CD8-positive, alpha-beta memory T cell (primary cell): ENCODE data around the gene BIRC7. TPM values are rescaled to one million over a fixed set of nuclear protein-coding genes. Genes with fewer than 3 reads are reported as not detected.
A peak's percentile ranks its signal among the peaks of the same experiment; 100 is the strongest.

Experiments used
- CTCF ChIA-PET: fragments of 350-600 bp; sonication (Branson Sonifier 250); formaldehyde crosslinking; loops from one replicate; lab custom pipeline; 2021; ENCODE audit warnings: antibody characterized with exemption; lab: Charles Lee
- POLR2A ChIA-PET: fragments of 350-600 bp; sonication (Branson Sonifier 250); formaldehyde crosslinking; loops from one replicate; lab custom pipeline; 2021; ENCODE audit warnings: antibody characterized with exemption; lab: Charles Lee
- DNase-seq, 5 donors: peaks; one replicate each; pipeline versions ENCODE4 v3.0.0 to v3.0.0-alpha.2; 2020 to 2022; ENCODE audit warnings: mixed read lengths in 1 of 5
- H3K27ac ChIP-seq: one replicate; pipeline ENCODE4 v1.7.0; 2013; ENCODE audit warnings: low read depth, mild to moderate bottlenecking, low read length, moderate library complexity
- H3K27me3 ChIP-seq: 2 replicates; pipeline ENCODE4 v1.7.0; 2013; ENCODE audit warnings: low read length, mild to moderate bottlenecking; ENCODE audit not compliant: insufficient read depth, poor library complexity, severe bottlenecking
- H3K36me3 ChIP-seq: 2 replicates; pipeline ENCODE4 v1.7.0; 2013; ENCODE audit warnings: mild to moderate bottlenecking, low read length, moderate library complexity; ENCODE audit not compliant: insufficient read depth
- H3K4me1 ChIP-seq: 2 replicates; pipeline ENCODE4 v1.7.0; 2013; ENCODE audit warnings: mild to moderate bottlenecking, low read length, moderate library complexity; ENCODE audit not compliant: insufficient read depth
- H3K4me3 ChIP-seq: 2 replicates; pipeline ENCODE4 v1.7.0; 2013; ENCODE audit warnings: mild to moderate bottlenecking, low read length
- H3K9me3 ChIP-seq: 2 replicates; pipeline ENCODE4 v1.7.0; 2013; ENCODE audit warnings: mild to moderate bottlenecking, low read length
- H3K27ac Mint-ChIP-seq, 8 donors: one replicate each; pipeline ENCODE4 v1.8.0; 2020 to 2021; ENCODE audit warnings: mixed read lengths in 8 of 8, mild to moderate bottlenecking in 6 of 8, inconsistent platforms in 3 of 8, moderate library complexity in 3 of 8
- H3K27me3 Mint-ChIP-seq, 2 donors: one replicate each; pipeline ENCODE4 v1.8.0; 2020 to 2021; ENCODE audit warnings: mixed read lengths in 2 of 2, mild to moderate bottlenecking in 1 of 2, moderate library complexity in 1 of 2
- H3K36me3 Mint-ChIP-seq, 3 donors: one replicate each; pipeline ENCODE4 v1.8.0; 2020 to 2021; ENCODE audit warnings: mixed read lengths in 3 of 3, inconsistent platforms in 1 of 3, mild to moderate bottlenecking in 1 of 3
- H3K4me1 Mint-ChIP-seq, 3 donors: one replicate each; pipeline ENCODE4 v1.8.0; 2020 to 2021; ENCODE audit warnings: mixed read lengths in 3 of 3, inconsistent platforms in 1 of 3, mild to moderate bottlenecking in 1 of 3
- H3K4me3 Mint-ChIP-seq, 7 donors: one replicate each; pipeline ENCODE4 v1.8.0; 2020 to 2021; ENCODE audit warnings: mixed read lengths in 7 of 7, mild to moderate bottlenecking in 6 of 7, moderate library complexity in 4 of 7, inconsistent platforms in 2 of 7
- H3K9me3 Mint-ChIP-seq, 5 donors: one replicate each; pipeline ENCODE4 v1.8.0; 2020 to 2022; ENCODE audit warnings: mixed read lengths in 5 of 5, mild to moderate bottlenecking in 3 of 5, moderate library complexity in 2 of 5, inconsistent platforms in 1 of 5
- polyA plus RNA-seq: library from polyadenylated mRNA; unstranded; fragments of 300-500 nt; fragmentation: Illumina TruSeq; gene quantifications from one replicate; pipeline ENCODE4 v1.2.3, GENCODE V29; 2021
- total RNA-seq, 2 experiments: library from RNA; stranded (reverse); gene quantifications; one replicate each; pipeline ENCODE4 v1.2.3, GENCODE V29; 2021

BIRC7 gene
- total and polyA plus RNA-seq, 3 experiments from 2014 or later, result not detected

GRCh38 chr20:63259734-63260460 lies 24.2 kb downstream of the BIRC7 start:
- Histone ChIP-seq H3K4me3 (no peak overlapping the region), H3K36me3 (no peaks in the 10 kb centered on the region), H3K27me3 (peaks cover 14% of the 10 kb centered on the region), H3K9me3 (no peaks in the 10 kb centered on the region), H3K27ac (no peak overlapping the region), H3K4me1 (no peaks in the 10 kb centered on the region)
- peaks cover 6 to 9% (median 8%) of the 10 kb centered on the region in 3 donors for H3K4me1 Mint-ChIP-seq
- DNase-seq, result no peak
- CTCF ChIA-PET, result no interaction called here
- no peaks in the 10 kb centered on the region for H3K9me3 Mint-ChIP-seq
- POLR2A ChIA-PET, result no interaction called here
- H3K4me3 Mint-ChIP-seq, result no peak overlapping the region
- H3K27me3 Mint-ChIP-seq, result peaks cover 22 to 45% of the 10 kb centered on the region in 2 donors
- H3K36me3 Mint-ChIP-seq, result peaks cover 0 to 3% (median 0%) of the 10 kb centered on the region in 3 donors
- H3K27ac Mint-ChIP-seq, result no peak overlapping the region

GRCh38 chr20:63260521-63260920 lies 24.8 kb downstream of the BIRC7 start:
- no peaks in the 10 kb centered on the region for H3K9me3 Mint-ChIP-seq
- CTCF ChIA-PET, result no interaction called here

GRCh38 chr20:63261060-63261794 lies 25.5 kb downstream of the BIRC7 start:
- Histone ChIP-seq H3K36me3 (no peaks in the 10 kb centered on the region), H3K4me3 (no peak overlapping the region), H3K9me3 (no peaks in the 10 kb centered on the region), H3K27me3 (peaks cover 2% of the 10 kb centered on the region), H3K27ac (no peak overlapping the region), H3K4me1 (no peaks in the 10 kb centered on the region)
- Mint-ChIP-seq H3K4me3 (no peak overlapping the region), H3K36me3 (peaks cover 0 to 3% (median 0%) of the 10 kb centered on the region in 3 donors), H3K27me3 (peaks cover 18 to 42% of the 10 kb centered on the region in 2 donors), H3K27ac (no peak overlapping the region), H3K4me1 (peaks cover 2 to 8% (median 6%) of the 10 kb centered on the region in 3 donors), H3K9me3 (no peaks in the 10 kb centered on the region)
- CTCF ChIA-PET, result no interaction called here
- DNase-seq, result no peak
- POLR2A ChIA-PET, result no interaction called here

More at GRCh38 chr20:63260521-63260920, 24.8 kb downstream of the BIRC7 start:
- H3K9me3 ChIP-seq, result no peaks in the 10 kb centered on the region
- no peaks in the 10 kb centered on the region for H3K4me1 ChIP-seq
- peaks cover 8% of the 10 kb centered on the region for H3K27me3 ChIP-seq
- Mint-ChIP-seq H3K36me3 (peaks cover 0 to 3% (median 0%) of the 10 kb centered on the region in 3 donors), H3K27me3 (peaks cover 18 to 42% of the 10 kb centered on the region in 2 donors), H3K4me1 (peaks cover 3 to 8% (median 7%) of the 10 kb centered on the region in 3 donors), H3K4me3 (no peak overlapping the region), H3K27ac (no peak overlapping the region)
- H3K36me3 ChIP-seq, result no peaks in the 10 kb centered on the region
- POLR2A ChIA-PET, result no interaction called here
- no peak for DNase-seq
- no peak overlapping the region for H3K27ac ChIP-seq
- no peak overlapping the region for H3K4me3 ChIP-seq

- CTCF ChIA-PET, result no interaction called here
- Histone ChIP-seq H3K4me1 (no peaks in the 10 kb centered on the region), H3K27ac (no peak overlapping the region), H3K4me3 (no peak overlapping the region), H3K9me3 (no peaks in the 10 kb centered on the region), H3K27me3 (no peaks in the 10 kb centered on the region), H3K36me3 (no peaks in the 10 kb centered on the region)
- Mint-ChIP-seq H3K27ac (peak overlapping the region in 1 of 8 donors; percentile 95), H3K4me3 (peak overlapping the region in 1 of 7 donors; percentile 88), H3K9me3 (no peaks in the 10 kb centered on the region), H3K27me3 (peaks cover 16 to 38% of the 10 kb centered on the region in 2 donors), H3K4me1 (peaks cover 2 to 8% (median 6%) of the 10 kb centered on the region in 3 donors), H3K36me3 (peaks cover 0 to 2% (median 0%) of the 10 kb centered on the region in 3 donors)
- no peak for DNase-seq
- POLR2A ChIA-PET, result no interaction called here
Measured at GRCh38 chr20:63261795-63262528, 26.3 kb downstream of the BIRC7 start.

GRCh38 chr20:63262836-63263235 lies 27.1 kb downstream of the BIRC7 start:
- Mint-ChIP-seq H3K27ac (no peak overlapping the region), H3K27me3 (peaks cover 12 to 40% of the 10 kb centered on the region in 2 donors), H3K9me3 (no peaks in the 10 kb centered on the region), H3K4me3 (no peak overlapping the region), H3K4me1 (peaks cover 2 to 8% (median 6%) of the 10 kb centered on the region in 3 donors), H3K36me3 (no peaks in the 10 kb centered on the region)
- Histone ChIP-seq H3K36me3 (no peaks in the 10 kb centered on the region), H3K4me3 (no peak overlapping the region), H3K27me3 (no peaks in the 10 kb centered on the region), H3K27ac (no peak overlapping the region), H3K4me1 (no peaks in the 10 kb centered on the region), H3K9me3 (no peaks in the 10 kb centered on the region)
- ChIA-PET POLR2A (no interaction called here), CTCF (no interaction called here)
- no peak for DNase-seq

GRCh38 chr20:63264000-63264399 lies 28.3 kb downstream of the BIRC7 start:
- POLR2A ChIA-PET, result interaction anchor here (0.6 kb wide), 1 partner anchor 119 kb away, joined by 3 read pairs; no protein-coding TSS in a partner anchor
- no peak for DNase-seq
- H3K4me1 Mint-ChIP-seq, result peaks cover 2 to 8% (median 6%) of the 10 kb centered on the region in 3 donors
- no peak overlapping the region for H3K4me3 ChIP-seq
- CTCF ChIA-PET, result no interaction called here
- H3K4me1 ChIP-seq, result no peaks in the 10 kb centered on the region
- H3K27ac ChIP-seq, result no peak overlapping the region
- H3K27me3 ChIP-seq, result no peaks in the 10 kb centered on the region
- H3K36me3 Mint-ChIP-seq, result no peaks in the 10 kb centered on the region
- H3K36me3 ChIP-seq, result no peaks in the 10 kb centered on the region
- H3K9me3 ChIP-seq, result no peaks in the 10 kb centered on the region
- H3K27me3 Mint-ChIP-seq, result peaks cover 13 to 35% of the 10 kb centered on the region in 2 donors
- no peak overlapping the region for H3K27ac Mint-ChIP-seq
- no peaks in the 10 kb centered on the region for H3K9me3 Mint-ChIP-seq
- no peak overlapping the region for H3K4me3 Mint-ChIP-seq

GRCh38 chr20:63264519-63264918 lies 28.8 kb downstream of the BIRC7 start:
- CTCF ChIA-PET, result no interaction called here
- H3K9me3 ChIP-seq, result no peaks in the 10 kb centered on the region
- H3K36me3 Mint-ChIP-seq, result no peaks in the 10 kb centered on the region

More at GRCh38 chr20:63264519-63264918, 28.8 kb downstream of the BIRC7 start:
- Histone ChIP-seq H3K4me3 (no peak overlapping the region), H3K36me3 (no peaks in the 10 kb centered on the region), H3K27ac (no peak overlapping the region), H3K4me1 (no peaks in the 10 kb centered on the region), H3K27me3 (no peaks in the 10 kb centered on the region)
- H3K27ac Mint-ChIP-seq, result no peak overlapping the region
- no peak for DNase-seq
- H3K4me1 Mint-ChIP-seq, result peaks cover 2 to 8% (median 6%) of the 10 kb centered on the region in 3 donors
- no peak overlapping the region for H3K4me3 Mint-ChIP-seq
- H3K9me3 Mint-ChIP-seq, result no peaks in the 10 kb centered on the region
- POLR2A ChIA-PET, result interaction anchor here (0.6 kb wide), 1 partner anchor 119 kb away, joined by 3 read pairs; no protein-coding TSS in a partner anchor
- peaks cover 13 to 35% of the 10 kb centered on the region in 2 donors for H3K27me3 Mint-ChIP-seq
